Heart left ventricle (tissue), 13 donors: ENCODE measurements around the gene CACNA1S.

ENCODE experiments used
- CTCF ChIP-seq, 12 donors: fragments of 200-600 bp; sonication (generic) in 4 of 12; IDR thresholded peaks; one replicate each; pipeline versions ENCODE4 v1.5.0 to v1.8.0; 2018 to 2022; ENCODE audit warnings: antibody characterized with exemption in 12 of 12, mild to moderate bottlenecking in 5 of 12
- POLR2A ChIP-seq, 2 donors: fragments of 450-650 bp; IDR thresholded peaks; one replicate each; pipeline ENCODE4 v1.6.1; 2017; ENCODE audit warnings: antibody characterized with exemption in 2 of 2, mild to moderate bottlenecking in 2 of 2, moderate library complexity in 2 of 2
- donor health status: ischemic (EF 13 %, LVEDD 7.1; RV severe dilation, severe dysfunction).
- donor health status: DM: no; HTN: yes; CAD: no.
- donor health status: DM: no; HTN: no; CAD: no.
- donor health status: ischemic (EF 25% LVEDD 6.9; RV normal size, moderate dysfunction).
- donor health status: ischemic (EF 25% LVEDD 5.7; RV mildly dilated, moderate dysfunction).
- donor health status: ischemic (EF 35%, LVEDD 5.7; RV mildly dilated, moderate dysfunction).
- donor health status: nonischemic (EF 11% LVEDD 7.7; RV severe dilation, severe dysfunction).
- donor health status: DM: yes; HTN: yes; CAD: no.
- donor health status: PGD.
- donor health status: ischemic (EF 29% LVEDD 5.4; RV normal size, mild dysfunction).
- donor health status: nonischemic (EF 23%, LVEDD 6.1; RV moderate dilation, normal function).

DNA sequence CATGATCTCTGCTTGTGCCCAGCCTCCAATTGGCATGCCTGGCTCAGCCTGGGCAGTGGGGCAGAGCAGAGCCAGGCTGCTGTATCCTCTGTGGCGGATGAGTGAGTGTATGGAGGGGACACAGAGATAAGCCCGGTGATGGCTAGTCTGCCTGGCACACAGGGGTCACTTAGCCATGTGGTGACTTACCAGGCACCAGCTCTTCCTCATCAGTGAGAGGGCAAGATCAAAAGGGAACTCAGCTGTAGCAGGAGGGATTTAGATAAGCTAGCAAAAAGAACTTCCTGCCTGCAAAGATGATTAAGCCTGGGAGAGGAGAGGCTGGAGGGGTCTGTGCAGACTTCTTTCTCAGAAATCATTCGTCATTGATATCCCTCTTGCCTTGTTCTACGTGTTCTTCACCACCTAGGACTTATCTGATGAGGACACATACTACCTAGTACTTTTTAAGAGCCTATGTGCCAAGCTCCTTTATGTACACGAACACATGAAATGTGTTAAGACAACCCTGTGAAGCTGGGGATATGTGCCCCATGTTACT lies 96.6 kb downstream of the CACNA1S start:
- TF ChIP-seq CTCF (IDR thresholded peaks at IDR 0.05) (no peak), POLR2A (IDR thresholded peaks at IDR 0.05) (no peak)
